Ovary (tissue), 3 donors: ENCODE data around the gene PRKAG1.

Experiments
- POLR2A ChIP-seq: fragments of 450-650 bp; IDR thresholded peaks from one replicate; pipeline ENCODE4 v1.6.1; 2017; ENCODE audit warnings: antibody characterized with exemption, mild to moderate bottlenecking, moderate library complexity
- TF ChIP-seq, protein P1 (sequence below), 3 donors: fragments of 450-650 bp in 2 of 3; fragments of 200-600 bp in 1 of 3; IDR thresholded peaks; one replicate each; pipeline versions ENCODE4 v1.5.1 to v1.8.0; 2016 to 2022; ENCODE audit warnings: antibody characterized with exemption in 3 of 3, mild to moderate bottlenecking in 1 of 3
- donor health status: DM: no; HTN: no; CAD: no.

DNA sequence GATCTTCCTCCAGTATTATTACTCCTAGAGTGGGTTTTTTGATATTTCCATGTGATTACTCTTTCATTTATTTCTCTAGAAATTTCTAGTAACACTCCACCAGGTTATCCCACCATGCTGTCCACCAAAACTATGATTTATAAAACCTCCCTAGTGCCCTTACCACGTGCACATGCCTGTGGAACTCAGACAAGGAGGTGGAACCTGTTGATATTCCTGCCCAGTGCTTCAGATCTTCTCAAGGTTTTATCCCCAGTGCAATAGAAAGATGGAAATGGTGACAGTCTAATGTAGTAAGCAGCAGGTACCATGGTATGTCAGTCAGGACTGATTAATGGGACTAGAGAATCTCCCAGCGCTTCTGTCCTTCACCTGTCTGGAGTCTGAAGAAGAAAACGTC, 57.7 kb downstream of the PRKAG1 start:
- TF ChIP-seq, protein P1, sequence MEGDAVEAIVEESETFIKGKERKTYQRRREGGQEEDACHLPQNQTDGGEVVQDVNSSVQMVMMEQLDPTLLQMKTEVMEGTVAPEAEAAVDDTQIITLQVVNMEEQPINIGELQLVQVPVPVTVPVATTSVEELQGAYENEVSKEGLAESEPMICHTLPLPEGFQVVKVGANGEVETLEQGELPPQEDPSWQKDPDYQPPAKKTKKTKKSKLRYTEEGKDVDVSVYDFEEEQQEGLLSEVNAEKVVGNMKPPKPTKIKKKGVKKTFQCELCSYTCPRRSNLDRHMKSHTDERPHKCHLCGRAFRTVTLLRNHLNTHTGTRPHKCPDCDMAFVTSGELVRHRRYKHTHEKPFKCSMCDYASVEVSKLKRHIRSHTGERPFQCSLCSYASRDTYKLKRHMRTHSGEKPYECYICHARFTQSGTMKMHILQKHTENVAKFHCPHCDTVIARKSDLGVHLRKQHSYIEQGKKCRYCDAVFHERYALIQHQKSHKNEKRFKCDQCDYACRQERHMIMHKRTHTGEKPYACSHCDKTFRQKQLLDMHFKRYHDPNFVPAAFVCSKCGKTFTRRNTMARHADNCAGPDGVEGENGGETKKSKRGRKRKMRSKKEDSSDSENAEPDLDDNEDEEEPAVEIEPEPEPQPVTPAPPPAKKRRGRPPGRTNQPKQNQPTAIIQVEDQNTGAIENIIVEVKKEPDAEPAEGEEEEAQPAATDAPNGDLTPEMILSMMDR (IDR thresholded peaks at IDR 0.05): no peak
- TF ChIP-seq POLR2A: no peak
